HG02870 (cell line): ENCODE data around the gene CASKIN1.

ENCODE experiments used
- ATAC-seq: cut with Tn5 transposase; IDR thresholded peaks from one replicate; pipeline ENCODE4 v1.9.1; 2021; ENCODE audit warnings: mild to moderate bottlenecking, moderate library complexity; ENCODE audit not compliant: unreplicated experiment

The CASKIN1 gene

GRCh38 chr16:2176047-2176446, 20.4 kb downstream of the CASKIN1 start:
- no peak for ATAC-seq

GRCh38 chr16:2175454-2175853, 21.0 kb downstream of the CASKIN1 start:
- ATAC-seq: no peak

- no peak for ATAC-seq
These were observed 21.8 kb downstream of the CASKIN1 start for GRCh38 chr16:2174396-2175131.

GRCh38 chr16:2173916-2174315, 22.5 kb downstream of the CASKIN1 start:
- no peak for ATAC-seq

- ATAC-seq: no peak
These were observed 23.0 kb downstream of the CASKIN1 start for GRCh38 chr16:2173366-2173765.

GRCh38 chr16:2172688-2173335, 23.6 kb downstream of the CASKIN1 start:
- no peak for ATAC-seq

- ATAC-seq: no peak
These were observed 24.7 kb downstream of the CASKIN1 start for GRCh38 chr16:2171601-2172178.

GRCh38 chr16:2170587-2171435, 25.6 kb downstream of the CASKIN1 start:
- ATAC-seq: no peak

- ATAC-seq: no peak
These were observed 26.3 kb downstream of the CASKIN1 start for GRCh38 chr16:2170080-2170479.

- no peak for ATAC-seq
These were observed 29.3 kb downstream of the CASKIN1 start for GRCh38 chr16:2167068-2167638.

- no peak for ATAC-seq
These were observed 29.9 kb downstream of the CASKIN1 start for GRCh38 chr16:2166263-2167067.

- no peak for ATAC-seq
These were observed 30.5 kb downstream of the CASKIN1 start for GRCh38 chr16:2165861-2166260.

GRCh38 chr16:2163211-2163881, 33.1 kb downstream of the CASKIN1 start:
- no peak for ATAC-seq

GRCh38 chr16:2162676-2163118, 33.7 kb downstream of the CASKIN1 start:
- no peak for ATAC-seq

GRCh38 chr16:2161911-2162310, 34.5 kb downstream of the CASKIN1 start:
- ATAC-seq: no peak

GRCh38 chr16:2160915-2161551, 35.4 kb downstream of the CASKIN1 start:
- no peak for ATAC-seq

GRCh38 chr16:2159175-2159838, 37.1 kb downstream of the CASKIN1 start:
- ATAC-seq: no peak

- no peak for ATAC-seq
These were observed 38.2 kb downstream of the CASKIN1 start for GRCh38 chr16:2158262-2158638.
